GM23248 (cell line): ENCODE results near the gene TMEM132C.

Experiments
- EZH2 ChIP-seq: fragments of 200-600 bp; sonication (generic); IDR thresholded peaks from 2 replicates; pipeline ENCODE4 v1.6.1; 2018; ENCODE audit warnings: antibody characterized with exemption, mild to moderate bottlenecking; ENCODE audit not compliant: insufficient read depth, poor library complexity, severe bottlenecking
- EZH2phosphoT487 ChIP-seq: fragments of 200-600 bp; sonication (generic); IDR thresholded peaks from 2 replicates; pipeline ENCODE4 v1.6.1; 2018; ENCODE audit warnings: antibody characterized with exemption, moderate library complexity, mild to moderate bottlenecking, low read depth; ENCODE audit not compliant: insufficient read depth

DNA sequence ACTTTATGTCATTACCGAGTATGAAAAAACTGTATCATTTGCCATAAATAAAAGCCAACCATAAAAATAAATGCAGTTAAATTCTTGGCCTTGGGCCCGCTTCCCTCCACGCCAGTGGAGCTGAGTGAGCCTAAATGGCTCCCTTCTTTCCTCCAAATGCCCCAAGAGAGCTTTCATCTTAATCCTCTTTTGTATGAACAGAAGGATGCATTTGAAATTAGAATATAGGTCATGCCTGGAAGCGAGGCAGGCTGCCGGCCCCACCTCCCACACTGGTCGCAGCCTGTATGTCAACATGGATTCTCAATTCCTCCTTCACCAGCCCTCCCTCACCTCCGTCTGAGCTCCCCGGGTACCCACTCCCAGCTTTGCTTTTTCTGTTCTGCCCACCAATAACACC is 311.1 kb downstream of the TMEM132C start:
- TF ChIP-seq EZH2, result no peak
- no peak for TF ChIP-seq EZH2phosphoT487
